T-helper 1 cell treated with Interleukin-12 subunit alpha and Interleukin-12 subunit beta and Interleukin-4 antibody, amounts not matched to agents 30 μg/mL and 1 μg/mL, for 36 hours (primary cell): ENCODE results near the gene MROH9.

Experiments
- H3K27ac Mint-ChIP-seq: one replicate; pipeline ENCODE4 v1.8.0; 2021; ENCODE audit warnings: mild to moderate bottlenecking, mixed read lengths
- H3K27me3 Mint-ChIP-seq: one replicate; pipeline ENCODE4 v1.8.0; 2021; ENCODE audit warnings: low read depth, mixed read lengths
- H3K36me3 Mint-ChIP-seq: one replicate; pipeline ENCODE4 v1.8.0; 2021; ENCODE audit warnings: low read depth, mixed read lengths
- H3K4me1 Mint-ChIP-seq: one replicate; pipeline ENCODE4 v1.8.0; 2021; ENCODE audit warnings: low read depth, mixed read lengths
- H3K4me3 Mint-ChIP-seq: one replicate; pipeline ENCODE4 v1.8.0; 2021; ENCODE audit warnings: mild to moderate bottlenecking, moderate library complexity, mixed read lengths
- H3K9me3 Mint-ChIP-seq: one replicate; pipeline ENCODE4 v1.8.0; 2021; ENCODE audit warnings: mixed read lengths

The MROH9 gene

DNA sequence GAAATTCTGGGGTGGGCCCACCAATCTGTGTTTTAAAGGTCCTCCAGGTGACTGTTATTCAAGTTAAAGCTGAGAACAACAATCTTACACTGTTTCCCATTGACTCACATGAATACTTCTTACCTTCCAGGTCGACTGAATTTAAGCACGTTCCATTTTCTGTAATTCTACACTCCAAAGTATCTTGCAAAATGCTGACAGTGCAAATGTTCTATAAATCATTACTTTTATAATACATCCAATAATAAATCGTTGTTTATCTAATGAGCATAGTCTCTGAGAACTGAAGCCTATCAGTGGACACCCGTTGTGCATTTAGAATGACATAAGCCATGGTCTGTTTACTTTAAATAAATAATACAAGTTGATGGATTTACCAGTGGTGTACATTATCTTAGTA is 79.5 kb downstream of the MROH9 start:
- no peak overlapping the region for H3K27ac Mint-ChIP-seq
- H3K4me1 Mint-ChIP-seq: no peaks in the 10 kb centered on the region
- no peaks in the 10 kb centered on the region for H3K36me3 Mint-ChIP-seq
- H3K9me3 Mint-ChIP-seq: no peaks in the 10 kb centered on the region
- no peak overlapping the region for H3K4me3 Mint-ChIP-seq
- no peaks in the 10 kb centered on the region for H3K27me3 Mint-ChIP-seq

- Mint-ChIP-seq H3K27me3 (no peaks in the 10 kb centered on the region), H3K27ac (no peak overlapping the region), H3K9me3 (no peaks in the 10 kb centered on the region), H3K36me3 (no peaks in the 10 kb centered on the region), H3K4me3 (no peak overlapping the region), H3K4me1 (no peaks in the 10 kb centered on the region)
Observed at GRCh38 chr1:171017426-171017825, 82.1 kb downstream of the MROH9 start.

GRCh38 chr1:171019971-171020370 is 84.6 kb downstream of the MROH9 start:
- Mint-ChIP-seq H3K27ac (no peak overlapping the region), H3K4me1 (no peaks in the 10 kb centered on the region), H3K36me3 (no peaks in the 10 kb centered on the region), H3K27me3 (no peaks in the 10 kb centered on the region), H3K9me3 (no peaks in the 10 kb centered on the region), H3K4me3 (no peak overlapping the region)

- Mint-ChIP-seq H3K9me3 (peaks cover 4% of the 10 kb centered on the region), H3K4me1 (no peaks in the 10 kb centered on the region), H3K4me3 (no peak overlapping the region), H3K27ac (no peak overlapping the region), H3K36me3 (no peaks in the 10 kb centered on the region), H3K27me3 (no peaks in the 10 kb centered on the region)
Observed at GRCh38 chr1:171032822-171033702, 97.7 kb downstream of the MROH9 start.

- no peaks in the 10 kb centered on the region for H3K9me3 Mint-ChIP-seq
- H3K27ac Mint-ChIP-seq: no peak overlapping the region
- no peaks in the 10 kb centered on the region for H3K4me1 Mint-ChIP-seq
- H3K4me3 Mint-ChIP-seq: no peak overlapping the region
- H3K27me3 Mint-ChIP-seq: no peaks in the 10 kb centered on the region
- H3K36me3 Mint-ChIP-seq: no peaks in the 10 kb centered on the region
Observed at GRCh38 chr1:171037626-171038025, 102.3 kb downstream of the MROH9 start.

- Mint-ChIP-seq H3K9me3 (no peaks in the 10 kb centered on the region), H3K27me3 (no peaks in the 10 kb centered on the region), H3K27ac (no peak overlapping the region), H3K4me1 (no peaks in the 10 kb centered on the region), H3K36me3 (no peaks in the 10 kb centered on the region), H3K4me3 (no peak overlapping the region)
Observed at GRCh38 chr1:171038284-171038683, 103.0 kb downstream of the MROH9 start.

- H3K9me3 Mint-ChIP-seq: peaks cover 26% of the 10 kb centered on the region
- no peaks in the 10 kb centered on the region for H3K4me1 Mint-ChIP-seq
- H3K4me3 Mint-ChIP-seq: no peak overlapping the region
- H3K27ac Mint-ChIP-seq: no peak overlapping the region
- H3K27me3 Mint-ChIP-seq: no peaks in the 10 kb centered on the region
- H3K36me3 Mint-ChIP-seq: no peaks in the 10 kb centered on the region
Observed at GRCh38 chr1:171048014-171048413, 112.7 kb downstream of the MROH9 start.

- Mint-ChIP-seq H3K36me3 (no peaks in the 10 kb centered on the region), H3K9me3 (peaks cover 4% of the 10 kb centered on the region), H3K4me1 (no peaks in the 10 kb centered on the region), H3K27ac (no peak overlapping the region), H3K4me3 (no peak overlapping the region), H3K27me3 (no peaks in the 10 kb centered on the region)
Observed at GRCh38 chr1:171052977-171053376, 117.6 kb downstream of the MROH9 start.

GRCh38 chr1:171055966-171056643 is 120.8 kb downstream of the MROH9 start:
- no peaks in the 10 kb centered on the region for H3K27me3 Mint-ChIP-seq
- H3K9me3 Mint-ChIP-seq: peaks cover 4% of the 10 kb centered on the region
- H3K4me3 Mint-ChIP-seq: no peak overlapping the region
- no peaks in the 10 kb centered on the region for H3K4me1 Mint-ChIP-seq
- no peaks in the 10 kb centered on the region for H3K36me3 Mint-ChIP-seq
- H3K27ac Mint-ChIP-seq: no peak overlapping the region

GRCh38 chr1:171061425-171062143 is 126.2 kb downstream of the MROH9 start:
- Mint-ChIP-seq H3K27me3 (no peaks in the 10 kb centered on the region), H3K36me3 (no peaks in the 10 kb centered on the region), H3K4me1 (no peaks in the 10 kb centered on the region), H3K27ac (no peak overlapping the region), H3K4me3 (no peak overlapping the region), H3K9me3 (no peaks in the 10 kb centered on the region)

DNA sequence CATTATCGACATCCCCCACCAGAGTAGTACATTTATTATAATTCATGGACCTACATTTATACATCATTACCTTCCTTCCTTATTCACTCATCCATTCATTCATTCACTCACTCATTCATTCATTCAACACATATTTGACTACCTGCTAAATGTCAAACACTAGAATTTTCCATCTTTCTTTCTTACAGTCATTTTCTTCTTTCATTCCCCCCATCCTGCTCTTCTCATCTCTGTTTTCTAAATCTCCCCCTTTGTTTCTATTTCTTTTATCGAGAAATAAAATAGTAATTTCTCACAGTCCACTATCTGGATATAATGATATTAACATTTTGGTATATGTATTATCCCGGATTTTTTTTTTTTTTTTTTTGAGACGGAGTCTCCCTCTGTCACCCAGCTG is 127.6 kb downstream of the MROH9 start:
- Mint-ChIP-seq H3K9me3 (no peaks in the 10 kb centered on the region), H3K4me1 (no peaks in the 10 kb centered on the region), H3K4me3 (no peak overlapping the region), H3K36me3 (no peaks in the 10 kb centered on the region), H3K27me3 (no peaks in the 10 kb centered on the region), H3K27ac (no peak overlapping the region)

- Mint-ChIP-seq H3K4me3 (no peak overlapping the region), H3K27ac (no peak overlapping the region), H3K9me3 (no peaks in the 10 kb centered on the region), H3K27me3 (no peaks in the 10 kb centered on the region), H3K4me1 (no peaks in the 10 kb centered on the region), H3K36me3 (no peaks in the 10 kb centered on the region)
Observed at GRCh38 chr1:171075041-171075440, 139.7 kb downstream of the MROH9 start.

GRCh38 chr1:171081314-171081753 is 146.0 kb downstream of the MROH9 start:
- H3K4me1 Mint-ChIP-seq: no peaks in the 10 kb centered on the region
- H3K9me3 Mint-ChIP-seq: no peaks in the 10 kb centered on the region
- H3K36me3 Mint-ChIP-seq: no peaks in the 10 kb centered on the region
- H3K27me3 Mint-ChIP-seq: peaks cover 4% of the 10 kb centered on the region
- H3K27ac Mint-ChIP-seq: no peak overlapping the region
- no peak overlapping the region for H3K4me3 Mint-ChIP-seq

DNA sequence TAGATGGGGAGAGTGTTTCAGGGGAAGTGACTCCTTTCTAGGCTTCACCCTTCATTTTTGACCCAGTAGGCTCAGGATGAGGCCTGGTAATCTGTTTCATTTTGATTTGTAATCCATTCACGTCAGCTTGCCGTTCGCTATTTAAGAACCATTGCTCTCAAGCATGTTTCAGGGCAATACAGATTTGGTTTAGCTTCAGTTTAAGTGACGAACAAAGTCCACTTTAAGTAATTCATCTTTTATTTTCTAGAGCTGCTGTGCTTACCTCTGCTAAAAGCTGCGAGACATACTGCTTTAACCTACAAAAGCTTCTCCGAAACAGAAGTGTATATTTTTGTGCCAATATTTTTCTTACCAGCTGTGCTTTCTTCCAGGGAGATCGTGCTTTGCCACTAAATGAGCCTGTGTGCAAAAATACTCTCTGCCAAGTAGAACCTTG is 146.4 kb downstream of the MROH9 start:
- Mint-ChIP-seq H3K27me3 (peaks cover 4% of the 10 kb centered on the region), H3K4me1 (no peaks in the 10 kb centered on the region), H3K27ac (no peak overlapping the region), H3K9me3 (no peaks in the 10 kb centered on the region), H3K36me3 (no peaks in the 10 kb centered on the region), H3K4me3 (no peak overlapping the region)
